LNCaP clone FGC (cell line): ENCODE measurements around the gene EPHB3.

Source experiments
- DNase-seq: peaks from one replicate; pipeline ENCODE4 v3.0.0-alpha.2; 2011; ENCODE audit warnings: low read depth
- H3K4me3 ChIP-seq: 2 replicates; pipeline ENCODE4 v1.5.1; 2011; ENCODE audit warnings: mild to moderate bottlenecking, low read depth, low read length, control low read depth
- CTCF ChIP-seq: IDR thresholded peaks from 2 replicates; pipeline ENCODE4 v1.5.1; 2012; ENCODE audit warnings: mild to moderate bottlenecking; ENCODE audit not compliant: control insufficient read depth, insufficient read depth; ENCODE audit errors: extremely low read depth

Gene EPHB3

GRCh38 chr3:184559336-184559735, 2.2 kb upstream of the EPHB3 start:
- no peak overlapping the region for H3K4me3 ChIP-seq
- TF ChIP-seq CTCF: peak; percentile 7; the same call in 1 of the 2 replicates
- DNase-seq: peak; percentile 80

DNA sequence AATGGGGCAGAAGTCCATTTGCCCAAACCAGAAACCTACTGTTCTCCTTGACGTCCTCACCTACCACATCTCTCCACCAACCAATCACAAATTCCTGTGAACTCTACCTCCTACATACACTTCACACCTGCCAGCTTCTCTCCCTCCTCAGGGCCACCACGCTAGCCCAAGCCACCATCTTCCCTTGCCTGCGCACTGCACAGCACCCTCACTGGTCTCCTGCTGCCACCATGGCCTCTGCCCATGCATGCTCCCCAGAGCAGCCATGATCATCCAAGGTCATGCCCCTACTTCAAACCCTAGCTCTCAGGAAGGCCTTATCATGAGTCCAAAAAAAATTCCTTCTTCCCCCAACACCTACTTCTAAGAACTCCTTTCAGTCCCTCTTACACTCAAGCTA, 1.1 kb upstream of the EPHB3 start:
- TF ChIP-seq CTCF: no peak
- DNase-seq: no peak
- H3K4me3 ChIP-seq: no peak overlapping the region

DNA sequence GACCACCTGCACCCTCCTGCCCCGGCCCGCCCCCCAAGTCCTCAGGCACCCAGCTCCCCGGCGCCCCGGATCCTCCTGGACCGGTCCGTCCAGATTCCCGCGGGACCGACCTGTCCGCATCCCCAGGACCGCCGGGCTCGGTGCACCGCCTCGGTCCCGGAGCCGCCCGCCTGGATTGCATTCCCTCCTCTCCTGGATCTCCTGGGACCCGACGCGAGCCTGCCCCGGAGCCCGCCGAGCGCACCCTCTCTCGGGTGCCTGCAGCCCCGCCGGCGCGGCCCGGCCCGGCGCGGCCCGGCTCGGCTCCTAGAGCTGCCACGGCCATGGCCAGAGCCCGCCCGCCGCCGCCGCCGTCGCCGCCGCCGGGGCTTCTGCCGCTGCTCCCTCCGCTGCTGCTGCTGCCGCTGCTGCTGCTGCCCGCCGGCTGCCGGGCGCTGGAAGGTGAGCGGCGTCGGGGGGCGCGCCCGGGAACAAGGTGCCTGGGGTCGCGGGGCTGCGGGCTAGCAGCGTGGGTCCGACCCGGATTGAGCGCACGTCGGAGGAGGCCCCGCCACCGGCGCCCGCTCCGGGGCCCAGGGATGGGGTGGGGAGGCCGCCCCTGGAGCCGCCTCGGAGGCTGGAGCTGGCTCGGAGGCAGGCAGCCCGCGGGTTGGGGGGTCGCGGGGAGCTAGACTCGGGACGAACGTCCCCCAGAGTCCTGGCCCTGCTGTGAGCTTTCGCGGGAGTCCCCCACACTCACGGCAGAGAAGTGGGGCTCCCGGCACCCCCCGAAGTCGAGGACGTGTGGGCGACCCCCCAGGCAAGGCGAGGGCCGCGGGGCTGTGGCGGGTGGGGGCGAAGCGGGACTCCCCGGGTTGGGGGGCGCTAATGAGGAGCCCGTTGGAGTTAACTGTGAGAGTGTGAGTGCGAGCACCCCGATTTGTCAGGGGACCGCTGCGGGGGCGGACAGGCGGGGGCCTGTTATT, 610 bp downstream of the EPHB3 start:
- TF ChIP-seq CTCF: no peak
- H3K4me3 ChIP-seq: peak overlapping the region; percentile 59
- no peak for DNase-seq

DNA sequence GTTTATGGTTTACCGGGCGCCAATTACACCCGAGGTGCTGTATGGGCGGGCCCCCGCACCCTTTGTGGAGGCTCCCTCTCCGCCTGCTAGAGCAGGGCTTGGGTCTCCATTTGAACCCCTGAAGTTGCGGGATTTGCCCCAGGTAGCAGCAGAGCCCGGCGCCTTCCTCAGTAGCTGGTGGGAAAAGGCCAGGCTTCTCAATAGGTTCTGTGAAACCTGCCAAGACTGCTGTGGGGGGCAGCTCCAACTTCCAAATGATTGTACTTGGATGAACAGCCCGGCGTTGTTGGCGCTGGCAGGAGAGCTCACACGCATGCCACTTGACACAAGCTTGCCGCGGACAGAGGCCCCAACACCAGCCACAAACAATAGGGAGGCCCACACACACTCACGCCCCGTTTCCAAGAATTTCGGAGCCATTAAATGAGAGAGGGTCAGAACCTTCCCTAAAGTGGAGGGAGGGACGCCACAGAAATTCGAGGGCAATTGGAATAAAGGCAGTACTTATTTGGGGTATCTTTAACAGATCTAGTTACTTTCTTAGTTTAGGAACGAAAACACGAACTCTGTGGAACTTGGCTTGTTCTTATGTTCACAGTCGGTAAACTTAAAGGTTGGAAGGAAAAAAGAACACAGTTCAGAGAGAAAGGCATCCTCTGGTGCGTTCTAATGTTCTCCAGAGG, 1.4 kb downstream of the EPHB3 start:
- TF ChIP-seq CTCF: no peak
- no peak for DNase-seq
- H3K4me3 ChIP-seq: peak overlapping the region; percentile 59

- DNase-seq: no peak
- no peak for TF ChIP-seq CTCF
- no peak overlapping the region for H3K4me3 ChIP-seq
Observed at GRCh38 chr3:184563561-184563925, 2.0 kb downstream of the EPHB3 start.

GRCh38 chr3:184563941-184564684, 2.5 kb downstream of the EPHB3 start:
- no peak for DNase-seq
- no peak overlapping the region for H3K4me3 ChIP-seq
- TF ChIP-seq CTCF: no peak
